ENCODE measurements around the gene AUTS2. TPM values are rescaled to one million over a fixed set of nuclear protein-coding genes. Genes with fewer than 3 reads are reported as not detected.

Gene AUTS2
- total and polyA plus RNA-seq, 10 of the 15 experiments (the other 5 are each of a cell fraction or from before 2014, with no cell fraction given), result 6.4 to 55.6 (median 21.6) TPM

- TF ChIP-seq ZBTB11 (CRISPR knock-in tag; IDR thresholded peaks at IDR 0.05), result no peak
Measured at GRCh38 chr7:70563960-70564359, 965.7 kb downstream of the AUTS2 start (continued).

- H3K9ac ChIP-seq (ENCODE audit: control insufficient read depth, insufficient read depth, low read length), result no peak overlapping the region
- intact Hi-C loops (cut with micrococcal nuclease; ENCODE audit: unreplicated experiment), result no loop called here
- no peak overlapping the region for H2AFZ ChIP-seq (ENCODE audit: control insufficient read depth, low read depth, low read length)
- RAD21 ChIA-PET (ENCODE audit: unreplicated experiment), result no interaction called here
- CTCF ChIA-PET, result interaction anchor here (1.3 to 1.9 kb wide), 2 partner anchors 126 to 133 kb away, joined by 3 to 6 read pairs; no protein-coding TSS in a partner anchor
- no peaks in the 10 kb centered on the region for H4K20me1 ChIP-seq (ENCODE audit: control insufficient read depth, insufficient read depth)
- H3K4me2 ChIP-seq (ENCODE audit: control insufficient read depth, insufficient read depth), result no peak overlapping the region
- SMC1A ChIA-PET (ENCODE audit: uncharacterized antibody, unreplicated experiment), result interaction anchor here (0.8 kb wide), 1 partner anchor 30 kb away, joined by 4 read pairs; no protein-coding TSS in a partner anchor
- WGBS (ENCODE audit: insufficient coverage, insufficient replicate concordance, low lambda C conversion rate, missing lambda C conversion rate), result 33% methylated on average over 4 of the region's 4 CpGs
- no peak overlapping the region for H3K4me3 ChIP-seq
- no peaks in the 10 kb centered on the region for H3K36me3 ChIP-seq (ENCODE audit: control insufficient read depth in 2 of 2, insufficient read depth in 2 of 2, low read length in 1 of 2)
- ATAC-seq (no peak), DNase-seq (ENCODE audit: low read depth, low spot score) (no peak), FAIRE-seq (no peak)
- no TSS peak for BruUV-seq (replicated peaks)
- POLR2A ChIA-PET, result no interaction called here
- H3K27ac ChIP-seq (ENCODE audit: control insufficient read depth, insufficient read depth), result no peak overlapping the region
- no peaks in the 10 kb centered on the region for H3K79me2 ChIP-seq (ENCODE audit: control insufficient read depth, insufficient read depth, low read length)
- no peaks in the 10 kb centered on the region for H3K9me3 ChIP-seq (replicated peaks; ENCODE audit: control insufficient read depth, insufficient read depth, low read length)
- no peaks in the 10 kb centered on the region for H3K4me1 ChIP-seq (ENCODE audit: control insufficient read depth, insufficient read depth, low read length)
- in situ Hi-C loops (cut with MboI), result no loop called here
- no peaks in the 10 kb centered on the region for H3K27me3 ChIP-seq (replicated peaks in 1 of 2; ENCODE audit: control insufficient read depth in 2 of 2, insufficient read depth in 2 of 2, low read length in 1 of 2)
- no peak for TF ChIP-seq YBX1 (IDR thresholded peaks at IDR 0.05)
- no peak for TF ChIP-seq ZNF274 (IDR thresholded peaks at IDR 0.05; ENCODE audit: insufficient read depth, insufficient read length)
- no peak for TF ChIP-seq SPI1 (IDR thresholded peaks at IDR 0.05; ENCODE audit: borderline replicate concordance, insufficient read depth, low read depth, low read length)
- TF ChIP-seq YY1 (IDR thresholded peaks at IDR 0.05; ENCODE audit: low read depth, low read length), result no peak
- no peak for TF ChIP-seq PKNOX1 (IDR thresholded peaks at IDR 0.05)
- TF ChIP-seq NFXL1 (IDR thresholded peaks at IDR 0.05; ENCODE audit: borderline replicate concordance), result no peak
- no peak for TF ChIP-seq NFYB (IDR thresholded peaks at IDR 0.05; ENCODE audit: insufficient read depth, low read depth, low read length)
- TF ChIP-seq EGR1 (IDR thresholded peaks at IDR 0.05; ENCODE audit: borderline replicate concordance in 1 of 2, low read depth in 2 of 2, low read length in 2 of 2), result no peak
- TF ChIP-seq NR2C1 (IDR thresholded peaks at IDR 0.05), result no peak
- no peak for TF ChIP-seq SIX5 (IDR thresholded peaks at IDR 0.05; ENCODE audit: low read depth, low read length, severe bottlenecking)
- TF ChIP-seq KDM1A (IDR thresholded peaks at IDR 0.05; ENCODE audit: borderline replicate concordance), result no peak
- no peak for TF ChIP-seq ETV6 (conservative IDR thresholded peaks at IDR 0.05 in 1 of 2, IDR thresholded peaks at IDR 0.05 in 1 of 2; ENCODE audit: borderline replicate concordance in 1 of 2, low read depth in 1 of 2)
- no peak for TF ChIP-seq BCLAF1 (IDR thresholded peaks at IDR 0.05)
- TF ChIP-seq CREM (IDR thresholded peaks at IDR 0.05; ENCODE audit: low read depth), result no peak
Measured at GRCh38 chr7:70565721-70566370, 967.6 kb downstream of the AUTS2 start.

All from GM12878 (cell line).